Activated CD4-positive, alpha-beta T cell treated with anti-CD3 and anti-CD28 coated beads, Interleukin-2, amount 50 U/mL, for 16 hours (primary cell): ENCODE results near the gene JAG1.

Source experiments
- DNase-seq: peaks from one replicate; pipeline ENCODE4 v3.0.0-alpha.2; 2020

JAG1 gene

GRCh38 chr20:10652185-10652584 lies 21.6 kb downstream of the JAG1 start:
- no peak for DNase-seq

GRCh38 chr20:10651227-10651990 lies 22.4 kb downstream of the JAG1 start:
- DNase-seq: no peak

- no peak for DNase-seq
Measured at GRCh38 chr20:10649797-10650160, 24.0 kb downstream of the JAG1 start.

- DNase-seq: no peak
Measured at GRCh38 chr20:10649080-10649796, 24.6 kb downstream of the JAG1 start.

- DNase-seq: no peak
Measured at GRCh38 chr20:10648651-10649050, 25.1 kb downstream of the JAG1 start.

GRCh38 chr20:10647909-10648308 lies 25.9 kb downstream of the JAG1 start:
- DNase-seq: no peak

GRCh38 chr20:10647471-10647870 lies 26.3 kb downstream of the JAG1 start:
- no peak for DNase-seq

- DNase-seq: no peak
Measured at GRCh38 chr20:10646886-10647420, 26.8 kb downstream of the JAG1 start.

- DNase-seq: no peak
Measured at GRCh38 chr20:10646006-10646405, 27.8 kb downstream of the JAG1 start.

GRCh38 chr20:10645205-10645570 lies 28.6 kb downstream of the JAG1 start:
- DNase-seq: no peak

GRCh38 chr20:10644458-10645204 lies 29.2 kb downstream of the JAG1 start:
- no peak for DNase-seq

- no peak for DNase-seq
Measured at GRCh38 chr20:10643560-10643873, 30.3 kb downstream of the JAG1 start.

GRCh38 chr20:10642856-10643559 lies 30.8 kb downstream of the JAG1 start:
- no peak for DNase-seq

- DNase-seq: no peak
Measured at GRCh38 chr20:10641893-10642292, 31.9 kb downstream of the JAG1 start.

- no peak for DNase-seq
Measured at GRCh38 chr20:10641467-10641866, 32.3 kb downstream of the JAG1 start.

GRCh38 chr20:10640897-10641296 lies 32.9 kb downstream of the JAG1 start:
- DNase-seq: no peak

- no peak for DNase-seq
Measured at GRCh38 chr20:10639737-10640556, 33.9 kb downstream of the JAG1 start.

GRCh38 chr20:10639077-10639736 lies 34.6 kb downstream of the JAG1 start:
- DNase-seq: no peak

- no peak for DNase-seq
Measured at GRCh38 chr20:10637563-10637962, 36.2 kb downstream of the JAG1 start.

GRCh38 chr20:10637031-10637559 lies 36.7 kb downstream of the JAG1 start:
- no peak for DNase-seq

- DNase-seq: no peak
Measured at GRCh38 chr20:10636326-10636818, 37.4 kb downstream of the JAG1 start.
